Subcutaneous preadipocyte (primary cell): ENCODE results near the gene OGFOD2. TPM values are rescaled to one million over a fixed set of nuclear protein-coding genes. Genes with fewer than 3 reads are reported as not detected.

Experiments used
- small RNA-seq: library from RNA; depleted of rRNA; stranded (forward); fragments of <200 nt; gene quantifications from one replicate; pipeline ENCODE3, GENCODE V24; 2012
- total RNA-seq: library from RNA; depleted of rRNA; stranded (reverse); fragments of >200 nt; gene quantifications from 2 replicates; pipeline ENCODE4 v1.2.3, GENCODE V29; 2012

OGFOD2 gene
- 8.5 and 12.1 TPM in 2 replicates for total RNA-seq

GRCh38 chr12:122974892-122975789 is at the start of gene OGFOD2:
TSS of gene OGFOD2 (plus strand) at chr12:122975244. CDS start at chr12:122975252, 8 bp downstream.

DNA sequence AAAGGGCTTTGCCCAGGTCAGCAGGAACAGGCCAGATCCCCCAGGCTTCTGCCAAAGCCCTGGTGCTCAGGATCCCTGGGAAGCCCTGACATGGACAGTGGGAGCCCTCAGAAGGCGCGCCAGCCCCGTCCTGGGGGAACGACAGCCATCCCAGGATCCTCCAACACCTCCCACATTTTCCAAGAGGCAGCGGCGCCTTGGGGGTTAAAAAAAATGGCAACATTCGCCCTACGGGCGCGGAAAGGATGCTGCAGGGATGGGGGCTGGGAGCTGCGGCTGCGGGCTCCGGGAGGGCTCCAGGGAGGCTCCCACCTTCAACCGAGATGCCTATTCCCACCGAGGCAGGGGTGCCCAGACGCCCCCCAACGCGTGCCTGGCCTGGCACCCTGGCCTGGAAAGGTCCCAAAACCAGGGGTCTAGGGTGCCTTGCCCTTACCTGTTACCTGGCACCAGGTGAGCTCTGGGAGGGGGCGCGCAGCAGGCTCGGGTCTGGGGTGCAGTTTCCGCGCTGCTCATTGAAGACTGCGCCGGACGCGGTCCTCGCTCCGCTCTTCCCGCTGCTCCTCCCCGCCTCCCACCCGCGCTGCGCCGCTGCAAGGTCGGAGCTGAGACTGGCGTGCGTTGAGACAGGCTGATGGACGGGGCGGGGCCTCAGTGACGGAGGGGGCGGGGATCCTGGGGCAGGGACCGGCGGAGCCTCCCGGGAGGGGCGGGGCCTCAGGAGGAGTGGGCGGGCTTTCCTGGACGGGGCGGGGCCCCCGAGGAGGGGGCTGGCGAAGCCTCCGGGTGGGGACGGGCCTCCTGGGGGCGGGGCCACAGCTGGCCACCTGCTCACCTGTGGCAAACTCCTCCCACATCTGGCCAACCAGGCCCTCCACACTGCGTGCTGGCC is 8.9 kb upstream of the OGFOD2 start, which contains the start of gene ABCB9:
Gene ABCB9, minus strand, starts transcription at position 613 of the 892 bp plus-strand sequence. CDS start 6,228 bp downstream, outside the sequence.

GRCh38 chr12:122980183-122981035 is 5.4 kb downstream of the OGFOD2 start, which contains the start of gene ARL6IP4:
TSS of gene ARL6IP4 (plus strand) at chr12:122980681. CDS start at chr12:122981140, 459 bp downstream.

Small RNA genes within 50 kb of the gene (small RNA-seq; reads per million reads assigned to genes)
- not detected for gene ARL6IP4
- gene MIR4304: not detected

Other genes starting within 250 kb of the OGFOD2 start
- 1.1 and 2.2 TPM in 2 replicates for gene HCAR1, start 244.4 kb upstream of the OGFOD2 start, total RNA-seq
- gene DENR, start 222.4 kb upstream of the OGFOD2 start, total RNA-seq: 26.1 and 35.2 TPM in 2 replicates
- gene CCDC62, start 200.7 kb upstream of the OGFOD2 start, total RNA-seq: 0.39 and 0.73 TPM in 2 replicates
- gene HIP1R, start 139.8 kb upstream of the OGFOD2 start, total RNA-seq: 25.7 and 57.7 TPM in 2 replicates
- gene VPS37B, start 79.1 kb upstream of the OGFOD2 start, total RNA-seq: 19.7 and 21.7 TPM in 2 replicates
- 9.6 and 10.2 TPM in 2 replicates for gene ABCB9, start 8.8 kb upstream of the OGFOD2 start, total RNA-seq
- gene ARL6IP4, start 5.4 kb downstream of the OGFOD2 start, total RNA-seq: 118 and 131 TPM in 2 replicates
- gene PITPNM2, start 175.8 kb downstream of the OGFOD2 start, total RNA-seq: 4.0 and 8.8 TPM in 2 replicates